ENCODE measurements around the gene VPS13D.
"Not testable (repeated sequence)": the region's sequence is repeated elsewhere in the genome, so short reads cannot be mapped to it uniquely, and the experiment has no call there.

VPS13D gene

GRCh38 chr1:12196641-12197482 is 33.0 kb upstream of the VPS13D start:
- peak; percentile 21 for DNase-seq

GRCh38 chr1:12197483-12197880 is 32.3 kb upstream of the VPS13D start:
- no peak for DNase-seq

GRCh38 chr1:12200208-12200607 is 29.6 kb upstream of the VPS13D start:
- no peak for DNase-seq

- no peak for DNase-seq
Measured at GRCh38 chr1:12201352-12202189, 28.3 kb upstream of the VPS13D start.

GRCh38 chr1:12202190-12202497 is 27.7 kb upstream of the VPS13D start:
- no peak for DNase-seq

- DNase-seq: no peak
Measured at GRCh38 chr1:12202577-12202976, 27.3 kb upstream of the VPS13D start.

GRCh38 chr1:12203216-12204007 is 26.4 kb upstream of the VPS13D start:
- DNase-seq: no peak

- no peak for DNase-seq
Measured at GRCh38 chr1:12204140-12204539, 25.7 kb upstream of the VPS13D start.

GRCh38 chr1:12204754-12205658 is 24.8 kb upstream of the VPS13D start:
- no peak for DNase-seq

GRCh38 chr1:12206238-12206637 is 23.6 kb upstream of the VPS13D start:
- DNase-seq: no peak

GRCh38 chr1:12206792-12207424 is 22.9 kb upstream of the VPS13D start:
- no peak for DNase-seq

- no peak for DNase-seq
Measured at GRCh38 chr1:12208271-12208670, 21.6 kb upstream of the VPS13D start.

GRCh38 chr1:12208764-12209494 is 20.9 kb upstream of the VPS13D start:
- peak; percentile 59 for DNase-seq

- no peak for DNase-seq
Measured at GRCh38 chr1:12209495-12209832, 20.4 kb upstream of the VPS13D start.

GRCh38 chr1:12215118-12215961 is 14.5 kb upstream of the VPS13D start:
- no peak for DNase-seq

- no peak for DNase-seq
Measured at GRCh38 chr1:12219800-12220199, 10.0 kb upstream of the VPS13D start.

GRCh38 chr1:12220890-12221289 is 8.9 kb upstream of the VPS13D start:
- no peak for DNase-seq

GRCh38 chr1:12222700-12223099 is 7.1 kb upstream of the VPS13D start:
- DNase-seq: not testable (repeated sequence)

- not testable (repeated sequence) for DNase-seq
Measured at GRCh38 chr1:12224092-12224491, 5.7 kb upstream of the VPS13D start.

- no peak for DNase-seq
Measured at GRCh38 chr1:12228979-12229378, 851 bp upstream of the VPS13D start.

Data from NCI-H2227 treated with DMSO at 0.1 percent for 48 hours (cell line).